HG03159 (cell line): ENCODE results near the gene ALG10B.
A peak's percentile ranks its signal among the peaks of the same experiment; 100 is the strongest.
"Not testable (repeated sequence)": the region's sequence is repeated elsewhere in the genome, so short reads cannot be mapped to it uniquely, and the experiment has no call there.

Experiments
- ATAC-seq: cut with Tn5 transposase; IDR thresholded peaks from one replicate; pipeline ENCODE4 v1.9.1; 2021; ENCODE audit warnings: mild to moderate bottlenecking, moderate library complexity; ENCODE audit not compliant: unreplicated experiment

The ALG10B gene, protein sequence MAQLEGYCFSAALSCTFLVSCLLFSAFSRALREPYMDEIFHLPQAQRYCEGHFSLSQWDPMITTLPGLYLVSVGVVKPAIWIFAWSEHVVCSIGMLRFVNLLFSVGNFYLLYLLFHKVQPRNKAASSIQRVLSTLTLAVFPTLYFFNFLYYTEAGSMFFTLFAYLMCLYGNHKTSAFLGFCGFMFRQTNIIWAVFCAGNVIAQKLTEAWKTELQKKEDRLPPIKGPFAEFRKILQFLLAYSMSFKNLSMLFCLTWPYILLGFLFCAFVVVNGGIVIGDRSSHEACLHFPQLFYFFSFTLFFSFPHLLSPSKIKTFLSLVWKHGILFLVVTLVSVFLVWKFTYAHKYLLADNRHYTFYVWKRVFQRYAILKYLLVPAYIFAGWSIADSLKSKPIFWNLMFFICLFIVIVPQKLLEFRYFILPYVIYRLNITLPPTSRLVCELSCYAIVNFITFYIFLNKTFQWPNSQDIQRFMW

GRCh38 chr12:38316391-38317129 is at the start of gene ALG10B:
Gene ALG10B (plus strand): TSS chr12:38316774. CDS start chr12:38316894, 120 bp downstream.
- peak; percentile 100 for ATAC-seq

DNA sequence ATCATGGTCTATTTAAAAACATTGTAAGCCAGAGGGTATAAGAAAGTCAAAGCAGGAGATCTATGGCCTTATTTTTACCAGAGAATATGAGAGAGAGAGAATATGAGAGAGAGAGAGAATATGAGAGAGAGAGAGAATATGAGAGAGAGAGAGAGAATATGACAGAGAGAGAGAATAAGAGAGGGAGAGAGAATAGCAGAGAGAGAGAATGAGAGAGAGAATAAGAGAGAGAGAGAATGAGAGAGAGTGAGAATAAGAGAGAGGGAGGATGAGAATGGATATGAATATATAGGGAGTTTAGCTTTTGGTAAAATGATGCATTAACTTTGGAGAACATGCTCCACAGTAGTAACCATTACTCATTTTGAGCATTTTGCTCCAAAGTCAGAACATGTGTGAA is 48.0 kb upstream of the ALG10B start:
- no peak for ATAC-seq

DNA sequence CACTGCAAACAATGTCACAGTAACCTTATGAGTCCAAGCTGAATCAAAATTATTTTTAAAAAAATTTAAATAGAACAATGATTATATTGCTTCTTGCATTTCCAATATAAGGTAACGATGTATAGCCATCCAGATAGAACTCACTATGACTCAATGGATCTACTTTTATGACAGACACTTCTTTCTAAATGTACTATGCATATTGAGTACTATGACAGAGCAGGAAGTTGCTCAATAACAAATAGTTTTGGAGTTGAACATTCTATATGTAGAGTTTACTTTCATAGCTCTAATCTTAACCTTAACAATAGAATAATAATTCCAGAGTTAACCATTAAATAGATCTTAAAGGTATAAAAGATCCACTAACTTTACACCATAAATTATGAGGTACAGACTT is 46.7 kb upstream of the ALG10B start:
- ATAC-seq: no peak

DNA sequence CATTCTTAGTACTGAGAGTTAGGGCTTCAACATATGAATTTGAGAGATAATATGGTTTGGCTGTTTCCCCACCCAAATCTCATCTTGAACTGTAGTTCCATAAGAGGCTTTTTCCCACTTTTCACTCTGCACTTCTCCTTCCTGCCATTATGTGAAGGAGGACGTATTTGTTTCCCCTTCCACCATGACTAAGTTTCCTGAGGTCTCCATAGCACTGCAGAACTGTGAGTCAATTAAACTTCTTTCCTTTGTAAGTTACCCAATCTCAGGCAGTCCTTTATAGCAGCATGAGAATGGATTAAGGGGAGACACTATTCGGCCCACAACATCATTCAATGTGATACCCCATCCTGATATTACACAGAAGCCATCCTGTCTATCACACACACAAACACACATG is 36.8 kb upstream of the ALG10B start:
- ATAC-seq: no peak

- no peak for ATAC-seq
Measured at GRCh38 chr12:38282886-38283285, 33.7 kb upstream of the ALG10B start.

GRCh38 chr12:38289396-38289795 is 27.2 kb upstream of the ALG10B start:
- ATAC-seq: no peak

DNA sequence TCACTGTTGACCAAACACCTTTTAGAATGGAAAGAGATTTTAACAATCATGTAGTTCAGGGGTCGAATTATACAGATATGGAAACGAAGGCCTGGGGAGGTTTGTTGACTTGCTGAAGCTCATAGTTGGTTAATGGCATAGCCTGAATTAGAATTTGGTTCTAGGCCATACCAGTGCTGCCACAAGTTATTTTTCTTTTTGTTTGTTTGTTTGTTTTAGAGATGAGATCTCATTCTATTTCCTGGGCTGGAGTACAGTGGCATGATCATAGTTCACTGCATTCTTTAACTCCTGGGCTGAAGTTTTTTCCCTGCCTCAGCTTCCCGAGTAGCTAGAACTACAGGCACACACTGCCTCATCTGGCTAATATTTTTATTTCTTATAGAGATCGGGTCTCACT is 25.4 kb upstream of the ALG10B start:
- ATAC-seq: no peak

GRCh38 chr12:38302972-38303371 is 13.6 kb upstream of the ALG10B start:
- not testable (repeated sequence) for ATAC-seq

DNA sequence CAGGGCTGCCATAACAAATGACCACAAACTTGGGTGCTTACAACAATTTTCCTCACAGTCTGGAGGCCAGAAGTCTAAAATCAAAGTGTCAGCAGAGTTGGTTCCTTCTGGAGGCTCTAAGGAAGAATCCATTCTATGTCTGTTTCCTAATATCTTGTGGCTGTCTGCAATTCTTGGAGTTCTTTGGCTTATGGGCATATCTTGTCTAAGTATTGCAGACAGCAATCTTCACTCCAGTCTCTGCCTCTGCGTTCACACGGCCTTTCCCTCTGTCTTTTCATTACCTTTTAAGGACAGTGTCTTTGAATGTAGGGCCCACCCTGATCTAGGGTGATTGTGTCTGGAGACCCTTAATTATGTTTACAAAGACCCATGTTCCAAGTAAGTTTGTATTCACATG is 5.4 kb downstream of the ALG10B start:
- not testable (repeated sequence) for ATAC-seq

GRCh38 chr12:38324912-38325311 is 8.3 kb downstream of the ALG10B start:
- no peak for ATAC-seq

- no peak for ATAC-seq
Measured at GRCh38 chr12:38327356-38327755, 10.8 kb downstream of the ALG10B start.

DNA sequence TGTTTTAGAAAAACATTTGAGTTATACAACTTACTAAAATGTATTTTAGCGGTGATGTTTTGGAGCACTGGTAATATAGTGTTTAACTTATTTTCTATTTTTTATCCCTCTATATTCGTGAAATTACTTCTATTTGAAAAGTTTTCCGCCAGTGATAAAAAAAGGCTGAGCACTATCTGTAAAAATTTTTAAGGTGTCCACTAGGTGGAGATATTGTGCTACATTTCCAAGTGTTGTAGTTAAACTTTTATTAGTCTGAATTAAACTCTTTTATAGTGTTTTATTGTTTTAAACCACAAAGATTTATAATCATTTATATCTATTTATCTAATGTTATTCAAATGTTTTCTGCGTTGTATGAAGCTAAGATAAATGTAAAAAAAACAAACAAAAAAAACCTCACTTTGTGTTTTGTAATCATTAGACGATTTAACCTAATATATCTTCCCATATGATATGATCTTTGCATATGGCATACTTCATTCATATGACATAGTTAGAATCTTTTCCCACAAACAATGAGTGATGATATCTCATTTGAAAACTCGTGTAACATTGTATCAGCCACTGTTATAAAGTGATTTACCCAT is 11.8 kb downstream of the ALG10B start:
- peak; percentile 64 for ATAC-seq

GRCh38 chr12:38330414-38330813 is 13.8 kb downstream of the ALG10B start:
- ATAC-seq: not testable (repeated sequence)

GRCh38 chr12:38332814-38333213 is 16.2 kb downstream of the ALG10B start:
- no peak for ATAC-seq

GRCh38 chr12:38342444-38342843 is 25.9 kb downstream of the ALG10B start:
- ATAC-seq: no peak

DNA sequence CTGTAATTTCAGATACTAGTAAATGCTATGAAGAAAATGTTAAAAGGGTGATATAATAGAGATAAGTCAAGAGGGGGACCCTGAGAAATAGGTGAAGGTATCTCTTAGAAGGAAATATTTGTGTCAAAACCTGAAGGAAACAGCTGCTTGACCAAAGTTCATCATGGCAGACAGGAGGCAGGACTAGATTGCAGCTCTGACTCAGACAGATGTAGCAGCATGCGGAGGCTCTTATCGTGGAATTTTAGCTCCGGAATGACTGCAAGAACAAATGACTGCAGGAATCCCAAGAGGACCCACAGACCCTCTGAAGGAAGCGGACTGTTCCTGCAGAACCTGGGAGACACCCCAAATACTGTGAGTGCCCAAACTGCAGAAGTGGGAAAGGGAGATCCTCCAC is 26.7 kb downstream of the ALG10B start:
- not testable (repeated sequence) for ATAC-seq

GRCh38 chr12:38343916-38344315 is 27.3 kb downstream of the ALG10B start:
- not testable (repeated sequence) for ATAC-seq

DNA sequence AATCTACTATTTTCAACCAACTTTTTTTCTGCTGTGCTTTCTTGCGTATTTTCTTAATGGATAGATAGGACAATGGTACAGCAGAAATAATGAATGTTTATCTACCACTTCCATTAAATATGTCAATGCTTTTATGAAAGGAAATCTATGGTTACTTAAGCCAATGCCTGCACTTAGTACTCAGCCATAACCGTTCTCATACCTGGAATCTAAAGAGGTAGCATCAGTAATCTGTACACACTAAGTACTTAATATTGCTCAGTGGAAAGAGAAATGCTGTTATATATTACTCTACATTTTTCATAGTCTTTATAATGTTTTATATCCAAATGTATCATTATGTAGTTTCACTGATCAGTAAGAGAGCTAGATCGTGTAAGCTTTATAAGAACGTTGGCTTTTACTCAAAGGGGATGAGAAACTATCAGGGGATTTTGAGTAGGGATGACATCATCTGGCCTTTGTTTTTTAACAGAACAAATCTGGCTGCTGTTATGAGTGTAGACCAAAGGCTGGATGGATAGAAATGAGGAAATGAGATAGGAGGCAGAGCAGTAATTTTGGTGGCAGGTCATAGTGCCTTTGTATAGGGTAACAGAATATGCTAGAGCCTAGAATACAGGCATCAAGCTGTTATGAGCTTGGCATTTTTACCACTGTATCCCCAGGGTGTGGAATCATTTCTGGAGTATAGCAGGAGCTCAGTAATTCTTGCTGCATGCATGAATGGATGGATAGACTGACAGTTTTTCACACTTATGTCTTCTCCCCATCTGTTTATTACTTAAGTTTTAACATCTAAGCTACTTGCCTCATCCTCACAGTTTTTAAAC is 34.0 kb downstream of the ALG10B start:
- peak; percentile 99 for ATAC-seq

- not testable (repeated sequence) for ATAC-seq
Measured at GRCh38 chr12:38351175-38351508, 34.6 kb downstream of the ALG10B start.

GRCh38 chr12:38367506-38367905 is 50.9 kb downstream of the ALG10B start:
- ATAC-seq: no peak

DNA sequence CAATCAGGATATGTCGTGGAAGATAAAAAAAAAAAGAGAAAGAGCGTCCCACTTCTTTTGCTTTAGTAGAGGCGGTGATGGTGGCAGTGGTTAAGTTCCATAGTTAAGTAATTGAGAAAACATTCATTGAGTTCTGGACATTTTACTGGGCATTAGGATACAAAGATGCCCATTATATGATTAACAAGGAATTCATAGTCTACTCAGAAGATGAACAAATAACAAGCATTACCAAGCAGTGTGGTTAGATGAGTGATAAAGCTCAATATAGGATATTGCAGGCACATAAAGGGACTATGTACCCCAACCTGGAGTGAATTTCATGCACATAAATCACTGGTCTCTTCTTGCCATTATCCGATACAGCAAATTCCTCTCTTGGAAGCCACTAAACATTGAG is 53.7 kb downstream of the ALG10B start:
- ATAC-seq: no peak
